Activated CD8-positive, alpha-beta memory T cell treated with anti-CD3 and anti-CD28 coated beads, Interleukin-2, amount 10 ng/mL, durations not matched to agents 7 days and 5 days (primary cell): Measurements from ENCODE around the gene DACT2. TPM values are rescaled to one million over a fixed set of nuclear protein-coding genes. Genes with fewer than 3 reads are reported as not detected.

Source experiments
- ATAC-seq: fragments of 150-1000 bp; cut with Tn5 transposase; one replicate; pipeline ENCODE4 v1.10.0; 2021; ENCODE audit warnings: moderate library complexity
- CTCF ChIA-PET: fragments of 350-600 bp; sonication (Branson Sonifier 250); formaldehyde crosslinking; loops from one replicate; lab custom pipeline; 2021; ENCODE audit warnings: antibody characterized with exemption; lab: Charles Lee
- DNase-seq: peaks from one replicate; pipeline ENCODE4 v3.0.0-alpha.2; 2020
- H3K27ac Mint-ChIP-seq: one replicate; pipeline ENCODE4 v1.8.0; 2021; ENCODE audit warnings: mild to moderate bottlenecking, mixed read lengths
- H3K27me3 Mint-ChIP-seq: one replicate; pipeline ENCODE4 v1.8.0; 2021; ENCODE audit warnings: mixed read lengths
- H3K36me3 Mint-ChIP-seq: one replicate; pipeline ENCODE4 v1.8.0; 2021; ENCODE audit warnings: mild to moderate bottlenecking, mixed read lengths
- H3K4me1 Mint-ChIP-seq: one replicate; pipeline ENCODE4 v1.8.0; 2021; ENCODE audit warnings: mixed read lengths
- H3K4me3 Mint-ChIP-seq: one replicate; pipeline ENCODE4 v1.8.0; 2021; ENCODE audit warnings: mild to moderate bottlenecking, moderate library complexity, mixed read lengths
- H3K9me3 Mint-ChIP-seq: one replicate; pipeline ENCODE4 v1.8.0; 2022; ENCODE audit warnings: low read depth, mixed read lengths
- total RNA-seq, 2 experiments: library from RNA; stranded (reverse); gene quantifications; one replicate each; pipeline ENCODE4 v1.2.3, GENCODE V29; 2021

The DACT2 gene
- total RNA-seq, 2 experiments from 2014 or later: 0.91 TPM; not detected in 1

- Mint-ChIP-seq H3K27ac (no peak overlapping the region), H3K4me1 (no peaks in the 10 kb centered on the region), H3K4me3 (no peak overlapping the region), H3K27me3 (peaks cover 11% of the 10 kb centered on the region), H3K36me3 (no peaks in the 10 kb centered on the region), H3K9me3 (no peaks in the 10 kb centered on the region)
- CTCF ChIA-PET: no interaction called here
- DNase-seq (no peak), ATAC-seq (no peak)
These were observed 9.6 kb downstream of the DACT2 start for GRCh38 chr6:168309997-168310396.

- Mint-ChIP-seq H3K4me3 (no peak overlapping the region), H3K9me3 (no peaks in the 10 kb centered on the region), H3K27me3 (peaks cover 9% of the 10 kb centered on the region), H3K27ac (no peak overlapping the region), H3K36me3 (no peaks in the 10 kb centered on the region), H3K4me1 (no peaks in the 10 kb centered on the region)
- no peak for ATAC-seq
- CTCF ChIA-PET: no interaction called here
- no peak for DNase-seq
These were observed 10.4 kb downstream of the DACT2 start for GRCh38 chr6:168309183-168309582.

- Mint-ChIP-seq H3K27me3 (peaks cover 4% of the 10 kb centered on the region), H3K4me3 (no peak overlapping the region), H3K36me3 (no peaks in the 10 kb centered on the region), H3K4me1 (no peaks in the 10 kb centered on the region), H3K27ac (no peak overlapping the region), H3K9me3 (no peaks in the 10 kb centered on the region)
- ATAC-seq: no peak
- CTCF ChIA-PET: no interaction called here
- DNase-seq: no peak
These were observed 11.0 kb downstream of the DACT2 start for GRCh38 chr6:168308390-168309144.

GRCh38 chr6:168307695-168308021 is 11.9 kb downstream of the DACT2 start:
- no peak overlapping the region for H3K27ac Mint-ChIP-seq
- H3K9me3 Mint-ChIP-seq: no peaks in the 10 kb centered on the region
- no peak for DNase-seq
- no peak for ATAC-seq
- H3K36me3 Mint-ChIP-seq: no peaks in the 10 kb centered on the region
- CTCF ChIA-PET: no interaction called here
- H3K27me3 Mint-ChIP-seq: peaks cover 2% of the 10 kb centered on the region
- H3K4me1 Mint-ChIP-seq: no peaks in the 10 kb centered on the region
- H3K4me3 Mint-ChIP-seq: no peak overlapping the region

GRCh38 chr6:168307015-168307694 is 12.4 kb downstream of the DACT2 start:
- H3K36me3 Mint-ChIP-seq: no peaks in the 10 kb centered on the region
- no peak for ATAC-seq
- no peak for DNase-seq
- H3K27me3 Mint-ChIP-seq: peaks cover 2% of the 10 kb centered on the region
- CTCF ChIA-PET: no interaction called here
- H3K4me1 Mint-ChIP-seq: no peaks in the 10 kb centered on the region
- H3K9me3 Mint-ChIP-seq: no peaks in the 10 kb centered on the region
- no peak overlapping the region for H3K27ac Mint-ChIP-seq
- H3K4me3 Mint-ChIP-seq: no peak overlapping the region

GRCh38 chr6:168305863-168306262 is 13.7 kb downstream of the DACT2 start:
- Mint-ChIP-seq H3K27me3 (peaks cover 4% of the 10 kb centered on the region), H3K4me1 (no peaks in the 10 kb centered on the region), H3K36me3 (no peaks in the 10 kb centered on the region), H3K9me3 (no peaks in the 10 kb centered on the region), H3K27ac (no peak overlapping the region), H3K4me3 (no peak overlapping the region)
- CTCF ChIA-PET: interaction anchor here (0.6 kb wide), 1 partner anchor 330 kb away, joined by 4 read pairs; no protein-coding TSS in a partner anchor
- ATAC-seq (no peak), DNase-seq (no peak)

- no peaks in the 10 kb centered on the region for H3K36me3 Mint-ChIP-seq
- no peak for DNase-seq
- CTCF ChIA-PET: no interaction called here
- no peaks in the 10 kb centered on the region for H3K4me1 Mint-ChIP-seq
- no peak for ATAC-seq
- H3K27ac Mint-ChIP-seq: no peak overlapping the region
- no peak overlapping the region for H3K4me3 Mint-ChIP-seq
- H3K9me3 Mint-ChIP-seq: no peaks in the 10 kb centered on the region
- peaks cover 4% of the 10 kb centered on the region for H3K27me3 Mint-ChIP-seq
These were observed 14.4 kb downstream of the DACT2 start for GRCh38 chr6:168305096-168305749.

- H3K4me3 Mint-ChIP-seq: no peak overlapping the region
- H3K9me3 Mint-ChIP-seq: no peaks in the 10 kb centered on the region
- ATAC-seq (no peak), DNase-seq (no peak)
- no peaks in the 10 kb centered on the region for H3K4me1 Mint-ChIP-seq
- H3K27ac Mint-ChIP-seq: no peak overlapping the region
- CTCF ChIA-PET: no interaction called here
- peaks cover 4% of the 10 kb centered on the region for H3K27me3 Mint-ChIP-seq
- H3K36me3 Mint-ChIP-seq: no peaks in the 10 kb centered on the region
These were observed 14.9 kb downstream of the DACT2 start for GRCh38 chr6:168304752-168305015.

GRCh38 chr6:168303982-168304751 is 15.4 kb downstream of the DACT2 start:
- Mint-ChIP-seq H3K9me3 (no peaks in the 10 kb centered on the region), H3K27me3 (peaks cover 4% of the 10 kb centered on the region), H3K4me3 (no peak overlapping the region), H3K27ac (no peak overlapping the region), H3K36me3 (no peaks in the 10 kb centered on the region), H3K4me1 (no peaks in the 10 kb centered on the region)
- CTCF ChIA-PET: interaction anchor here (0.6 kb wide), 1 partner anchor 16 kb away, joined by 3 read pairs; no protein-coding TSS in a partner anchor
- DNase-seq (no peak), ATAC-seq (no peak)

GRCh38 chr6:168302534-168302933 is 17.0 kb downstream of the DACT2 start:
- H3K36me3 Mint-ChIP-seq: no peaks in the 10 kb centered on the region
- no peak for DNase-seq

GRCh38 chr6:168301648-168302398 is 17.8 kb downstream of the DACT2 start:
- no peak for DNase-seq
- H3K4me3 Mint-ChIP-seq: no peak overlapping the region
- ATAC-seq: no peak
- no peaks in the 10 kb centered on the region for H3K9me3 Mint-ChIP-seq
- peaks cover 4% of the 10 kb centered on the region for H3K27me3 Mint-ChIP-seq
- H3K27ac Mint-ChIP-seq: no peak overlapping the region
- no peaks in the 10 kb centered on the region for H3K4me1 Mint-ChIP-seq
- no peaks in the 10 kb centered on the region for H3K36me3 Mint-ChIP-seq
- CTCF ChIA-PET: interaction anchor here (0.9 kb wide), 1 partner anchor 24 kb away, joined by 3 read pairs; no protein-coding TSS in a partner anchor

More at GRCh38 chr6:168302534-168302933, 17.0 kb downstream of the DACT2 start:
- Mint-ChIP-seq H3K4me1 (no peaks in the 10 kb centered on the region), H3K4me3 (no peak overlapping the region), H3K27me3 (peaks cover 4% of the 10 kb centered on the region), H3K27ac (no peak overlapping the region), H3K9me3 (no peaks in the 10 kb centered on the region)
- CTCF ChIA-PET: no interaction called here
- no peak for ATAC-seq

GRCh38 chr6:168300975-168301647 is 18.5 kb downstream of the DACT2 start:
- Mint-ChIP-seq H3K27me3 (peaks cover 4% of the 10 kb centered on the region), H3K4me1 (no peaks in the 10 kb centered on the region), H3K36me3 (no peaks in the 10 kb centered on the region), H3K4me3 (no peak overlapping the region), H3K27ac (no peak overlapping the region), H3K9me3 (no peaks in the 10 kb centered on the region)
- ATAC-seq (no peak), DNase-seq (no peak)
- CTCF ChIA-PET: interaction anchor here (0.9 kb wide), 1 partner anchor 25 kb away, joined by 3 read pairs; no protein-coding TSS in a partner anchor
